Measurements from ENCODE around the gene RGL1. TPM values are rescaled to one million over a fixed set of nuclear protein-coding genes. Genes with fewer than 3 reads are reported as not detected.

RGL1 gene
- total and polyA plus RNA-seq, 2 donors (not counting 3 experiments of a cell fraction or from before 2014, with no cell fraction given), result 19.8 to 35.3 TPM

GRCh38 chr1:183760661-183761060 is 44.3 kb upstream of the RGL1 start:
- H2AFZ ChIP-seq (ENCODE audit: low read depth, low read length), result no peak overlapping the region
- H3K9me3 ChIP-seq (replicated peaks; ENCODE audit: control insufficient read depth, insufficient read depth, low read length), result peaks cover 2% of the 10 kb centered on the region
- no peak overlapping the region for H3K9ac ChIP-seq (replicated peaks; ENCODE audit: extremely low read depth, insufficient read depth, low read length)
- intact Hi-C loops (cut with micrococcal nuclease), result no loop called here
- no peaks in the 10 kb centered on the region for H4K20me1 ChIP-seq (replicated peaks; ENCODE audit: control insufficient read depth, extremely low read depth, insufficient read depth, low read length)
- CTCF ChIA-PET, result no interaction called here
- dilution Hi-C loops (cut with MboI; ENCODE audit: extremely low pct_ligation_motif_present, low sequenced_read_pairs), result no loop called here
- no peaks in the 10 kb centered on the region for H3K79me2 ChIP-seq (ENCODE audit: control insufficient read depth, insufficient read depth, low read length)
- H3K27ac ChIP-seq (ENCODE audit: insufficient read depth, low read depth, low read length), result no peak overlapping the region
- no peak overlapping the region for H3K4me2 ChIP-seq (ENCODE audit: insufficient read depth, low read length)
- H3K36me3 ChIP-seq (ENCODE audit: control insufficient read depth in 2 of 2, extremely low read depth in 1 of 2, insufficient read depth in 2 of 2, low read length in 2 of 2), result no peaks in the 10 kb centered on the region
- TF ChIP-seq JUN (IDR thresholded peaks at IDR 0.05; ENCODE audit: borderline replicate concordance, insufficient read depth, insufficient read length, low read depth) (no peak), CTCF (IDR thresholded peaks at IDR 0.05; ENCODE audit: extremely low read depth in 1 of 2, insufficient read depth in 1 of 2, low read depth in 1 of 2, low read length in 2 of 2) (no peak), MAX (IDR thresholded peaks at IDR 0.05; ENCODE audit: insufficient read depth, insufficient read length) (no peak), POLR2AphosphoS5 (IDR thresholded peaks at IDR 0.05; ENCODE audit: insufficient read depth, low read depth, low read length) (no peak), POLR2A (IDR thresholded peaks at IDR 0.05; ENCODE audit: low read depth, low read length) (no peak), GATA2 (IDR thresholded peaks at IDR 0.05; ENCODE audit: insufficient read depth, insufficient read length, low read depth, low read length) (no peak), MYC (IDR thresholded peaks at IDR 0.05; ENCODE audit: low read depth, low read length) (no peak), EZH2 (IDR thresholded peaks at IDR 0.05; ENCODE audit: borderline replicate concordance, low read depth, low read length, severe bottlenecking) (no peak), FOS (IDR thresholded peaks at IDR 0.05; ENCODE audit: borderline replicate concordance, insufficient read depth, low read length) (no peak)
- no TSS peak for BruUV-seq (replicated peaks)
- no peaks in the 10 kb centered on the region for H3K27me3 ChIP-seq (ENCODE audit: control insufficient read depth in 2 of 2, insufficient read depth in 2 of 2, low read length in 2 of 2)
- DNase-seq (ENCODE audit: low read depth, low spot score), result no peak
- POLR2A ChIA-PET, result no interaction called here
- no peak overlapping the region for H3K4me3 ChIP-seq (replicated peaks in 1 of 3; ENCODE audit: insufficient read depth in 1 of 3, low read depth in 1 of 3, low read length in 3 of 3)
- FAIRE-seq, result no peak
- H3K9me1 ChIP-seq (replicated peaks; ENCODE audit: control insufficient read depth, extremely low read depth, insufficient read depth, low read length), result no peaks in the 10 kb centered on the region
- H3K4me1 ChIP-seq (ENCODE audit: control insufficient read depth, extremely low read depth, insufficient read depth, low read length), result peaks cover 16% of the 10 kb centered on the region

All from endothelial cell of umbilical vein (primary cell).